NCI-H146 treated with DMSO at 0.1 percent for 48 hours (cell line): ENCODE measurements around the gene DUOXA1.
"Not testable (repeated sequence)": the region's sequence is repeated elsewhere in the genome, so short reads cannot be mapped to it uniquely, and the experiment has no call there.

Source experiments
- DNase-seq: peaks from one replicate; lab custom pipeline; 2025; ENCODE audit not compliant: unreplicated experiment; lab: John Stamatoyannopoulos, UW

Gene DUOXA1

DNA sequence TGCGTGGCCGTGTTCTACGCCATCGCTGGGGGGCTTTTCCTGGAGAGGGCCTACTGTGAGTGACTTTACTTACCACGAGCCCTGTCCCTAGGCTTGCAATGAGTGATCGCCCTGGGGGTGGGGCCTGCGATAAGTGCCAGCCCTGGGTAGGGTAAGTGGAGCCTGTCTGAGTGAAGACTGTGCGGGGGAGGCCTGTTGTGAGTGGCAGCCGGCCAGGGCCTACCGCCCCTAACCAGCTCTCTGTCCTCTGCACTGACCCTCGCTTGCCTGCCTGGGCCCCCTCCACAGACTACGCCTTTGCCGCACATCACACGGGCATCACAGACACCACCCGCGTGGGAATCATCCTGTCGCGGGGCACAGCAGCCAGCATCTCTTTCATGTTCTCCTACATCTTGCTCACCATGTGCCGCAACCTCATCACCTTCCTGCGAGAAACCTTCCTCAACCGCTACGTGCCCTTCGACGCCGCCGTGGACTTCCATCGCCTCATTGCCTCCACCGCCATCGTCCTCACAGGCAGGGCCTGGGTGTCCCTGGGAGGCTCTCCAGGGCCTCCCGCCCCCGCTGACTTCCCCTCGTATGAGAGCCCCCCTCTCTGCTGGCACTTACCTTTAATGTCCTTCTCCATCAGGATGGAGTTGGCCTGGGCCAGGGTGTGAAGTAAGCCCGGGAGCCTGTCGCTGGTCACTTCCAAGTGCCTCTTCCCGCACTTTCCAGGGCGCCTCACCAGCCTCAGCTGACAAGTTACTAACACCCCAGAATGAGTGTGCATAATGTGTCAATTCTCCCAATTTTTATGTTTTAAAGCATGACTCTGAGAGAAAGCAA is 22.5 kb upstream of the DUOXA1 start:
- no peak for DNase-seq

DNA sequence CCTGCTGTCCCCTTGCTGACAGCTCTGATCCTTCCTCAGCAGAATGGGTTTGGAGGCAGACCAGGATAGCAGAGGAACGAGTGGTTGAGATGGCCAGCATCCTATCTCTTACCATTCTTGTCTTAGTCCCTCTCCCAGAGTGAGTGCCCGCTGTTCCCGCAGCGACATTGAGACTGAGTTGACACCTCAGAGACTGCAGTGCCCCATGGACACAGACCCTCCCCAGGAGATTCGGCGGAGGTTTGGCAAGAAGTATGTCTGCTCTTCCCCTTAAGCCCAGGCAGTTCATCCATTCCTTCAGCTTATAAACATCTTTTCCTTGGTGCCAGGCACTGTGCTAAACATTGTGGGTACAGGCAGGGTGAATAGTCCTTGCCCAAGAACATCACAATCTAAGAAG is 21.3 kb upstream of the DUOXA1 start:
- no peak for DNase-seq

DNA sequence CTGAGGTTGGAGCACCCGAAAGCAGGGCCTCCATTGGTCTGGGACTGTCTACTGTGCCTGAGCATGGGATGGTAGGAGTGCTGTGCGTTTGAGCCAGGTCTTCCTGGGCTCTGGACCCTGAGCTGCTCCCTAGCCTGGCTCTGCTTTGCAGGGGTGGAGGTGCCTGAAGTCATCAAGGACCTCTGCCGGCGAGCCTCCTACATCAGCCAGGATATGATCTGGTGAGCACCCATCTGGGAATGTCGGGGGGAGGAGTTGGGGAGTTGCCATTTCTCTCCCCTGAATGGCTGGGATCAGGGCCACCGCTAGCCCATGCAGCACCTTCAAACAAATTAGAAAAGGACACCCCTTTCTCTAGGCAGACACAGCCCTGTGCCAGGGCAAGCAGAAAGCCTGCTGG is 20.8 kb upstream of the DUOXA1 start:
- DNase-seq = no peak

DNA sequence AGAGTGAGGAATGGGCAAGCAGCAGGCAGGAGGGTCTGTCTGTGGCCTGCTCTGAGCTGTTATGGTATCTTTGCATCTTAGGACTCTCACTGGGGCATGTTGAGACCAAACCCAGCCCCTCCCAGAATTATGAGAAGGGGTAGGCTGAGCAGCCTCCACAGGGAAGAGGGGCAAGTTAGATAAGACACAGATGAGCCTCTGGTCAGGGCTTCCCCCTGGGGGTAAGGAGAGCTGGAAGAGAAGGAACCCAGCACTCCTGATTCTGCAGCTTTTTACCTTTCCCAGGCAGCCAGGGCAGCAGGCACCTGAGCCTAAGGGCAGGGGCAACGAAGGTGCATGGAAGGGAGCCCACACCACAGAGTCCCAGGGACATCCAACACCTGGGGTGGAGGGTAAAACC is 19.4 kb upstream of the DUOXA1 start:
- no peak for DNase-seq

DNA sequence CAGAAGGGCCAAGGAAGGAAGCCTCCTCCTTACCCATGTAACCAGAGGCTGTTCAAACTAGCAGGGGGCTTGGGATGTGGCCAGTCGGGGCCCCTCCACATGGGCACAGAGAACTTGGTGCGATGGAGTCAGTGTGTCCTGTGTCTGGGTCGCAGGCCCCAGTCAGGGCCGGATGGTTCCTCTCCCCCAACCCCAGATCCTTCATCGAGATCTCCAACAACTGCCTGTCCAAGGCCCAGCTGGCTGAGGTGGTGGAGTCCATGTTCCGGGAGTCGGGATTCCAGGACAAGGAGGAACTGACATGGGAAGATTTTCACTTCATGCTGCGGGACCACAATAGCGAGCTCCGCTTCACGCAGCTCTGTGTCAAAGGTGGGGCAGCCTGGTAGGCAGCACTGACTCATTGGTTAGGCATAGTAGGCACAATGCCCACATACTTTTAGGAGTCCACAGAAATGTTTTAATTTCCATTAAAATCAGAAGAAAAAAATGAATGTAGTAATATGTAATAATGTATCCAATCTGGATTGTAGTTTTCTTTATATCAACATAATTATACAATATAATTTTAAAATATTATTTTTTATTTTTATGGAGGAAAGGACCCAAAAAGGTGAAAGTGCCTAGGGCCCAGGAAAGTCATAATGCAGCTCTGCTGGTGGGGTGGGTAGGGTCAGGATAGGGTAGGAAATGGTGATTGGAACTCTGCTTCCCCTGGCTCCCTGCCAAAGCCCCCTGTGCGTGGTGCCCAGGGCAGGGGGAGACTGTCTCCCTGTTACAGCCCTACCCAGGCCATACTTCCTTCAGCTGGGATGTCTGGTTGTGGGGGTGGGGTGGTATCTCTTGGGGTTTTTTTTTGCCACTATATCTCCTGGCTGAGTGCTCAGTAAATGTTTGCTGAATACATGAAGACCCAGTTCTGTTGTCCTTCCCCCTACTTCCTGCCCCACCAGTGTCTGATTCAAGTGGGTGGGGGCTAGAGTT is 18.7 kb upstream of the DUOXA1 start:
- no peak for DNase-seq

DNA sequence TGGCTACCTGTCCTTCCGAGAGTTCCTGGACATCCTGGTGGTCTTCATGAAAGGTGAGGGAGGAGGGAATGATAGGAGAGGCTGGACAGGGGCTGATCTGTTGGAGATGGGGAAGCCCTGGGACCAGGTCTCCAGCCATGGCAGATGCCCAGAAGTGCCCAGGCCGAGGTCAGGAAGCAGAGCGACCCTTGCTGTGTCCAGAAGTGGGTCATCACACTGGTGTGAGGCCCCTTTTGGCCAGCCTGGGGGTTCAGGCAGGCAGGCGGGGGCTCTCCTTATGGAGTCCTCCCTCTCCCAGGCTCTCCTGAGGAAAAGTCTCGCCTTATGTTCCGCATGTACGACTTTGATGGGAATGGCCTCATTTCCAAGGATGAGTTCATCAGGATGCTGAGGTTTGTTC is 17.9 kb upstream of the DUOXA1 start:
- DNase-seq = no peak

DNA sequence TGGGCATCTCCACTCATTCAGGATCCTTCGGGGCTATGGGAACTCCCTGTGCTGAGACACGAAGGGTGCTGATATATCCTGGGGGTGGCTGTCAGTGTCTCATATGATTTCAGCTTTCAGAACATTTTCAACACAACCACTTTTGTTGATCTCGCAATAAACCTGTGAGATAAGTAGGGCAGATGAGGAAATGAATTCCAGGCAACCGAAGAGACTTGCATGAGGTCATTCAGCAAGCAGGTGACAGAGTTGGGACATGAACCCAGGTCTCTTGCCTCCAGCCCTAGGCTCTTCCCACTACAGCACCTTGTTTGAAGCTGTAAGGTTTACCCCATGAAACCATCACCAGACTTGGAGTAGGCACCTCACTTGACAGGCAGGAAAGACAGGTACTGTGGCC is 16.7 kb upstream of the DUOXA1 start:
- DNase-seq = no peak

DNA sequence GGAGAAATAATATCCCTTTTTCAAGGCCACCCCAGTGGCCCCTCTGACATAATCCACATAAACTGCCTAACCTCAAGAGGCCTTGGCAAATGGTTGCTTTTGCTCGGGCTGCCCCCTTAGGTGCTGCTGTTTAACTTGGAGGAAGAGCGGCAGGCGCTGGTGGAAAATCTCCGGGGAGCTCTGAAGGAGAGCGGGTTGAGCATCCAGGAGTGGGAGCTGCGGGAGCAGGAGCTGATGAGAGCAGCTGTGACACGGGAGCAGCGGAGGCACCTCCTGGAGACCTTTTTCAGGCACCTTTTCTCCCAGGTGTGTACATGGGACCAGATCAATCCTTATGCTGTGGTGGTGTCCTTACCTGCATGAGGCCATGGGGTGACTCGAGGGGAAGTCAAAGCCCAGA is 15.1 kb upstream of the DUOXA1 start:
- DNase-seq = no peak

DNA sequence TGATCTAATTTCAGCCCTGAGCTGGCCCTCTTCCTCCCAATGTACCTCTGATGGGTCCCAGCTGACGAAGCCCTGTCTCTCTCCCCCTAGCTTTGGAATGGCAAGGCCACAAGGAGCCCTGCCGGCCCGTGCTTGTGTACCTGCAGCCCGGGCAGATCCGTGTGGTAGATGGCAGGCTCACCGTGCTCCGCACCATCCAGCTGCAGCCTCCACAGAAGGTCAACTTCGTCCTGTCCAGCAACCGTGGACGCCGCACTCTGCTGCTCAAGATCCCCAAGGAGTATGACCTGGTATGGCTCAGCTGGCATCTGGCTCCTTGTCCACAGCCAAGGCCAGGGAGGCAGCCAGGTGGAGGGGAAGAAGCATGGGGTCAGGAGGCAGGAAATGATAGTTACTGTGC is 14.3 kb upstream of the DUOXA1 start:
- DNase-seq = no peak

DNA sequence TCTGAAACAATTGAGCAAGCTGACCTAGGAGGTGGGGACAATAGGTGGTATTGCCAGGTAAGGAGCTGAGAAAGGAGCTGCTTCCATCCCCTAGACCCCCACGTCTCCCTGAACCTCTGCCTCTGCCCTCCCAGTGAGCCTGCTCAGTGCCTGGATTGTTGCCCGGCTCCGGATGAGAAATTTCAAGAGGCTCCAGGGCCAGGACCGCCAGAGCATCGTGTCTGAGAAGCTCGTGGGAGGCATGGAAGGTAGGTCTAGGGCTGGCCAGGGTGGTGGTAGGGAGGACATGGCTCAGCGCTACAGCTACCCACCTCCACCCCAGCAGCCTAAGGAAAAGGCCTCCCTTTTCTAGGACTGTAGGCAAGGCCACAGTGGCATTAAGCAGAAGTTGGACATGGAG is 13.4 kb upstream of the DUOXA1 start:
- DNase-seq = no peak

DNA sequence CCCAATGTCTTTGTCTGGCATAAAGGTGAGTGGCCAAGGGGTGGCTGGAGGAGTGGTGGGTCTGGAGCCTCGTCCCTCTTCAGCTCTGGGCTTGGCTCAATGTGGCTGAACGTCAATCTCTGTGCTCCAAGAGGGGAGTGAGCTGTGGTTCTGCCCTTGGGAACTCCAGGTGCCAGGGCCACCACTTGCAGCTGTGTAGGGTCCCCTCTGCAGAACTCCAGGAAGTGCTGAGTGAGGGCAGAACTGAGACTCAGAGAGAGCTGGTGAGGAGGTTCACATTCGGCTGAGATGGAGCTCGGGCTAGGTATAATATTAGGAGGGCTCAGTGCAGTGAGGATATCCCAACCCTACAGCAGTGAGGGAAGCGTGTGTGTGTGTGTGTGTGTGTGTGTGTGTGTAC is 11.7 kb upstream of the DUOXA1 start:
- no peak for DNase-seq

DNA sequence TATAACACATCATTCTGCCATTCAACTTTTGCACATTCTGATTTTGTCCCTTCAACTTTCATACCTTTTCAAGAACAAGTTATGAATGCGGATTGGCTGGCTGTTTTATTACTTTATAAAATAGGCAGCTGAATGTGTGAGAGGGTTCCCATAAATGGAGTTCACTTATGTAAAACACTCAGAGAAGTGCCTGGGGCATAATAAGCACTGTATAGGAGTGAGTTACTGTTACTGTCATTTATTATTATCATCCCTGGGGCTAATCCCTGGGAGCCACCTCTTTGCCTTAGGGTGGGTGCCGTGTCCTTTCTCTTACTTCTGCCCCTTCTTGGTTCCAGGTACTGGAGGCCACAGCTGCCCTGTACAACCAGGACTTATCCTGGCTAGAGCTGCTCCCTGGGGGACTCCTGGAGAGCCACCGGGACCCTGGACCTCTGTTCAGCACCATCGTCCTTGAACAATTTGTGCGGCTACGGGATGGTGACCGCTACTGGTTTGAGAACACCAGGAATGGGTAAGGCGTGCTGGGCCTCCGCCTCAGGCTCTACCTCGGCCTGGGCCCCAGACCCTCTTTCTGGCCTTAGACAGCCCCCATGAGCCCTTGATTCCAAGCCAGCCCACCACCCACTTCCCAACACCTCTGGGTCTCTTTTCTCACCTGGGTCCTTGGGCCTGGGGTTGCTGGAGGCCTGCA is 11.0 kb upstream of the DUOXA1 start:
- no peak for DNase-seq

DNA sequence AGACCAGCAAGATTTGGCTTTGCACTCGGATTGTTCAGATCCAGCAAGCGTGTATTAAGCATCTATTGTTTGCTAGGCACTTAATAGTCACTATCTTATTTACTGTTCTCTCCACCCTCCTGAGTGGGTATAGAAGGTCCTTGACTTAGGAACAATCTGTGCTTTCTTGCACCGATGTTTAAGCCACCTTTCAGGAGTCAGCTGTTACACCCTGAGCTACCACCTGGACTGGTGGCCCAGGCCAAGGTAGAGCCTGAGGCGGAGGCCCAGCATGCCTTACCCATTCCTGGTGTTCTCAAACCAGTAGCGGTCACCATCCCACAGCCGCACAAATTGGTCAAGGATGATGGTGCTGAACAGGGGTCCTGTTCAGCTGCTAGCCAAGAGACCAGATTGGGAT is 10.1 kb upstream of the DUOXA1 start:
- no peak for DNase-seq

DNA sequence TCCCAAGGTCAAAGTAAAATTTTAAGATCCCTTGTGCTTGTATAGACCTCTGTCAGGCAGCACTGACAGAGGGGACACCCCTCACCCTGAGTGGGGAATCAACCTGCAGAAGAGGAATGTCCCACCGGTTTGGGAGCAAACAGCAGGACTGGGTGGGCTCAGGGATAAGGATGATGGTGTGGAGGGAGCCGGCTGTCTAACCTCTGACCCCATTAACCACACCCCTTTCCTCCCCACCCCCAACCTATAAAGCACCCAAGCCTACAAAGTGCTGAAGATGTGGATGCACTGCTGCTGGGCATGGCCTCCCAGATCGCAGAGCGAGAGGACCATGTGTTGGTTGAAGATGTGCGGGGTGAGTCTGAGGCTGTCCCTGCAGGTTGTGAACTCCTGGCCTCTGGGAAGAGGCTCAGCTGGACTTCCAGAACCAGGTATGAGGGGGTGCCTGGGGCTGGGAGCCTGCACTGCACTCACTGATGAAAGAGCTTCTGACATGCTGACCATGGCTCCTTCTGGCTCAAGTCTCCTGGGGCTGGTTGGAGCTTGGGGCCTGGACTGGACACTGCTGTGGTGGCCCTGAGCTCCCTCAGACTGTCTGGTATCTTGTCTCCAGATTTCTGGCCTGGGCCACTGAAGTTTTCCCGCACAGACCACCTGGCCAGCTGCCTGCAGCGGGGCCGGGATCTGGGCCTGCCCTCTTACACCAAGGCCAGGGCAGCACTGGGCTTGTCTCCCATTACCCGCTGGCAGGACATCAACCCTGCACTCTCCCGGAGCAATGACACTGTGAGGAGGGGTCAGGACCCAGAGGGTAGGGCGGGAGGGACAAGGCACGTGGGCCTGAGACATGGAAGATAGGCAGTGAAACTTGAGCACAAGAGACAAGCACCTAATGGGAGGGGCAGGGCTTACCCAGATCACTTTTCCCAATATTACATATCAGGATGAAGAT is 9.4 kb upstream of the DUOXA1 start:
- no peak for DNase-seq

DNA sequence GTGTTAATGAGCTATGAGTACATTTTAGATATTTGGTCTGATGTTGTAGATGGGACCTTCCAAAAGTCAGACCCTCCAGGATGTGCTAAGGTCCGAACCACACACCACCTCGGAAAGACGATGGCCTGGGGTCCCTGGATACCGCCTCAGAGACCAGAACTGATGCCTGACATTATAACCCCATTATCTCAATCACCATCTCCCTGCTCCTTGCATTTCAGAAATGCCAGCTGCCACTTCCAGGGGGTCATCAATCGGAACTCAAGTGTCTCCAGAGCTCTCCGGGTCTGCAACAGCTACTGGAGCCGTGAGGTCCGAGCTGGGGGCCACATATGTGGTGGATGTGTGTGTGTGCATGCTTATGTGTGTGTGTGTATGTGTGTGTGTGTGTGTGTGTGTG is 8.0 kb upstream of the DUOXA1 start:
- no peak for DNase-seq

DNA sequence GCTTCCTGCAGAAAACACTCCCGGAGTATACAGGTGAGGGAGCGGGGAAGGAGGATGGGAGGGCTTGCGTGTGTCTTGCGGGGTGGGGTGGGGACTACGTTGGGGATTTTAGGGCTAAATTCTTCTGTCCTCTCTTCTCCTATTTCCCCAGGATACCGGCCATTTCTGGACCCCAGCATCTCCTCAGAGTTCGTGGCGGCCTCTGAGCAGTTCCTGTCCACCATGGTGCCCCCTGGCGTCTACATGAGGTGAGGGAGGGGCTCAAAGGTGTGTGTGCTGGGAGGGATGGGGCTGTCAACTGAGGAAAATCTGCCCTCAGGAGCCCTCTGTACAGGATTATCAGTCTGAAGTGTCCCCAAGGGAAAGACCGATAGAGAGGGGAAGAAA is 6.7 kb upstream of the DUOXA1 start:
- DNase-seq = no peak

DNA sequence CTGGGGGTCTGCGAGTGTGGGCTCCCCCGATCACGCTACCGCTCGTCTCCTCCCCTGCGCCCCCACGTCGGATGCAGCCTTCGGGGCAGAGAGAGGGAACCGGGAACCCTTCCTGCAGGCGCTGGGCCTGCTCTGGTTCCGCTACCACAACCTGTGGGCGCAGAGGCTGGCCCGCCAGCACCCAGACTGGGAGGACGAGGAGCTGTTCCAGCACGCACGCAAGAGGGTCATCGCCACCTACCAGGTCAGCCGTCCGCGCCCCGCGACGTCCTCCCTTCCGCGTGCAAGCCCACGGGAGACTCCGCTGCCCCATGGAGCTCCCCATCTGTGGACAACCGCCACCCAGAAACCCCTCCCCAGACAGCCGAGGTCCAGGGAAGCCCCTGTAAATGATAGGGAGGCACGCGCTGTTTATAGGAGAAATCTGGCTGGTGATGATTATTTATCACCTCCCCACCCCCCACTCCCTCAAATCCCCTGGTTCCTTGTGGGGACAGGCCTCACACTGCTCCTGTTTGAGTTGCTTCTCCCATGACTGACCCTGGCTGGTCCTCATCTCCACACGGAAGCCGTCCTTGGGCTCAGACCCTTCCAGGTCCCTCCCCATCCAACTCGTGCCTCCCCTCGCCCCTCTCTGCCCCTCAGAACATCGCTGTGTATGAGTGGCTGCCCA is 6.2 kb upstream of the DUOXA1 start:
- not testable (repeated sequence) for DNase-seq

DNA sequence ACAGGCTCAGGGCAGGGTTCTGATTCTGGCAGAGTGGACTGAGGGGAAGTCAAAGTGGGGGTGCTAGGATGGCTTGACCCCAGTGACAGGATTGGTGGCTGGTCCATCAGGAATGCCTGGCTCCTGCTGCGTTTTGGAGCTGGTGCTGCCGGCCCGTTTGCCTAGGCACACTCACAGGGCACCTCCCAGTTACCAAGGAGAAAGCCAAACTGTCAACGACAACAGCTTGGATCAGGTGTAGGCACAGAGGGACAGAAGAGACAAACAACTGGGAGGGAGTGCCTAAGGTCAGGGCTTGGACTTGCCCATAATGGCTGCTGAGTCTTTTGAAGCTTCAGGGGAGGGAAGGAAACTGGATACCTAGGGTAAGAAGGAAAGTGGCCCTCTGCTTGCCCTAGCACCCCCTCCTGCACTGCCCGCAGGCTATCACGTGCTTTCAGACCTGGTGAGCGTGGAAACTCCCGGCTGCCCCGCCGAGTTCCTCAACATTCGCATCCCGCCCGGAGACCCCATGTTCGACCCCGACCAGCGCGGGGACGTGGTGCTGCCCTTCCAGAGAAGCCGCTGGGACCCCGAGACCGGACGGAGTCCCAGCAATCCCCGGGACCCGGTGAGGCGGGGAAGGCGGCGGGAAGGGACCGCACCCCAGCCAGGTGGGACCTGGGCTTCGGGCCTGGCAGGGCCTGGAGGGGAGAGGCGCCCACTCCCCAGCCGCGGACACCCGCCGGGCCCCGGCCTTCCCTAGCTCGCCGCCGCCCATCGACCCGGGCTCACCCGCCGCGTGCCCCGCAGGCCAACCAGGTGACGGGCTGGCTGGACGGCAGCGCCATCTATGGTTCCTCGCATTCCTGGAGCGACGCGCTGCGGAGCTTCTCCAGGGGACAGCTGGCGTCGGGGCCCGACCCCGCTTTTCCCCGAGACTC is 5.3 kb upstream of the DUOXA1 start:
- no peak for DNase-seq

DNA sequence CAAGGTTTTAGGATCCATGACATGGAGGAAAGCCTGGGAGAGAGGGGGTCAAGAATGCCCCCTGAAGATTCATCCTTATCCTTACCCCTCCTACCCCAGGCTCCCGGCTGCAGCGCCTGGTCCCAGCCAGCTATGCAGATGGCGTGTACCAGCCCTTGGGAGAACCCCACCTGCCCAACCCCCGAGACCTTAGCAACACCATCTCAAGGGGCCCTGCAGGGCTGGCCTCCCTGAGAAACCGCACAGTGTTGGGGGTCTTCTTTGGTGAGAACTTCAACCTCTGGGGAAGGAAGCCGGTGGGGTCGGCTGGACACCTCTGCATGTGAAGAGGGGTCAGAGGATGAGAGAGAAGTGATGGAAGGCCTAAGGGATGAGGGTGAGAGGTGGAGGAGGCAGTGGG is 4.4 kb upstream of the DUOXA1 start:
- no peak for DNase-seq
